Hepatocyte (in vitro differentiated cells): ENCODE results near the gene IL1RAPL1. TPM values are rescaled to one million over a fixed set of nuclear protein-coding genes. Genes with fewer than 3 reads are reported as not detected.

Experiments
- DNase-seq: peaks from one replicate; pipeline ENCODE4 v3.0.0-alpha.2; 2016; ENCODE audit warnings: low spot score
- H2AFZ ChIP-seq: fragments of 200-600 bp; sonication (generic); 2 replicates; pipeline ENCODE4 v1.6.0; 2016; ENCODE audit warnings: antibody characterized with exemption, mild to moderate bottlenecking
- H3K27ac ChIP-seq: fragments of 200-600 bp; sonication (generic); 2 replicates; pipeline ENCODE4 v1.5.1; 2016; ENCODE audit warnings: mild to moderate bottlenecking
- H3K27me3 ChIP-seq: fragments of 200-600 bp; sonication (generic); 2 replicates; pipeline ENCODE4 v1.6.1; 2016
- H3K36me3 ChIP-seq: fragments of 200-600 bp; sonication (generic); replicated peaks from 2 replicates; pipeline ENCODE4 v1.5.1; 2016; ENCODE audit warnings: low read depth; ENCODE audit not compliant: insufficient read depth
- H3K4me1 ChIP-seq: fragments of 200-600 bp; sonication (generic); 2 replicates; pipeline ENCODE4 v1.5.1; 2016; ENCODE audit warnings: mild to moderate bottlenecking, moderate library complexity; ENCODE audit not compliant: insufficient read depth
- H3K4me2 ChIP-seq: fragments of 200-600 bp; sonication (generic); 2 replicates; pipeline ENCODE4 v1.6.0; 2016
- H3K4me3 ChIP-seq: fragments of 200-600 bp; sonication (generic); 2 replicates; pipeline ENCODE4 v1.5.1; 2016; ENCODE audit warnings: mild to moderate bottlenecking
- H3K79me2 ChIP-seq: fragments of 200-600 bp; sonication (generic); 2 replicates; pipeline ENCODE4 v1.6.0; 2017; ENCODE audit warnings: mild to moderate bottlenecking
- H3K9me2 ChIP-seq: fragments of 200-600 bp; sonication (generic); replicated peaks from 2 replicates; pipeline ENCODE4 v1.6.0; 2017; ENCODE audit warnings: mild to moderate bottlenecking; ENCODE audit not compliant: insufficient read depth
- H3K9me3 ChIP-seq: fragments of 200-600 bp; sonication (generic); 2 replicates; pipeline ENCODE4 v1.5.1; 2016; ENCODE audit warnings: low read depth, mild to moderate bottlenecking
- H4K20me1 ChIP-seq: fragments of 200-600 bp; sonication (generic); 2 replicates; pipeline ENCODE4 v1.6.0; 2016; ENCODE audit warnings: mild to moderate bottlenecking; ENCODE audit not compliant: insufficient read depth, poor library complexity, severe bottlenecking
- EZH2 ChIP-seq: fragments of 200-600 bp; sonication (generic); IDR thresholded peaks from 2 replicates; pipeline ENCODE4 v1.6.1; 2016; ENCODE audit warnings: antibody characterized with exemption, mild to moderate bottlenecking, borderline replicate concordance
- EZH2phosphoT487 ChIP-seq: fragments of 200-600 bp; sonication (generic); IDR thresholded peaks from one replicate; pipeline ENCODE4 v1.6.1; 2018; ENCODE audit warnings: antibody characterized with exemption, mild to moderate bottlenecking, low read depth, moderate library complexity; ENCODE audit not compliant: unreplicated experiment, severe bottlenecking
- WGBS: methylation state at CpG from one replicate; pipeline ENCODE4 v1.1.6; 2016; ENCODE audit warnings: low lambda C conversion rate; ENCODE audit errors: missing lambda C conversion rate; 5-methylcytosine and 5-hydroxymethylcytosine counted together
- polyA plus RNA-seq: library from polyadenylated mRNA; unstranded; fragments of >200 nt; fragmentation: Nextera tagmentation; extraction: Ambion mirVana; gene quantifications from 2 replicates; pipeline ENCODE4 v1.2.1, GENCODE V29; 2016
- total RNA-seq: library from RNA; depleted of rRNA; stranded (reverse); fragments of >200 nt; gene quantifications from 2 replicates; pipeline ENCODE4 v1.2.3, GENCODE V29; 2014
- TF ChIP-seq, protein P1 (sequence below): fragments of 200-600 bp; sonication (generic); IDR thresholded peaks from 2 replicates; pipeline ENCODE4 v1.5.1; 2016; ENCODE audit warnings: antibody characterized with exemption, mild to moderate bottlenecking; ENCODE audit not compliant: poor library complexity

Gene IL1RAPL1
- total and polyA plus RNA-seq, 2 experiments from 2014 or later = 0.89 to 2.7 TPM

DNA sequence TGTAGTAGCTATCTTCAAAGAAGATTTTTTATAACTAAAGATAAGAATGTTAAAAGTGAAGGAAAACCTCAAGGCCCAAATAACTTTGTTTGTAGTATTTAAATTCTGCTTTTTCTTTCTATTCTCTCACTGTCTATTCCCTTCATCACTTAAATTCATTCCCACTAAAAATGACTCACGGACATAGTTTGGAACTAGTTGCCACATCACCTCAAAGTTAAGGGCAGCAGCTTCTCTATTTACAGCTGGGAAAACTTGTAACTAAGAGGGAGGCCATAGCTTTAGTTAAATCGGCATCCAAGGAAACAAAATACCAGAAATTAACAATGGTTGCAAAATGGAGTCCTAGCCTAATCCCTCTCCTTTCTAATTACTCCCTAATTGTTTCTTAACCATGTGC is 1302.8 kb downstream of the IL1RAPL1 start:
- TF ChIP-seq, protein P1, sequence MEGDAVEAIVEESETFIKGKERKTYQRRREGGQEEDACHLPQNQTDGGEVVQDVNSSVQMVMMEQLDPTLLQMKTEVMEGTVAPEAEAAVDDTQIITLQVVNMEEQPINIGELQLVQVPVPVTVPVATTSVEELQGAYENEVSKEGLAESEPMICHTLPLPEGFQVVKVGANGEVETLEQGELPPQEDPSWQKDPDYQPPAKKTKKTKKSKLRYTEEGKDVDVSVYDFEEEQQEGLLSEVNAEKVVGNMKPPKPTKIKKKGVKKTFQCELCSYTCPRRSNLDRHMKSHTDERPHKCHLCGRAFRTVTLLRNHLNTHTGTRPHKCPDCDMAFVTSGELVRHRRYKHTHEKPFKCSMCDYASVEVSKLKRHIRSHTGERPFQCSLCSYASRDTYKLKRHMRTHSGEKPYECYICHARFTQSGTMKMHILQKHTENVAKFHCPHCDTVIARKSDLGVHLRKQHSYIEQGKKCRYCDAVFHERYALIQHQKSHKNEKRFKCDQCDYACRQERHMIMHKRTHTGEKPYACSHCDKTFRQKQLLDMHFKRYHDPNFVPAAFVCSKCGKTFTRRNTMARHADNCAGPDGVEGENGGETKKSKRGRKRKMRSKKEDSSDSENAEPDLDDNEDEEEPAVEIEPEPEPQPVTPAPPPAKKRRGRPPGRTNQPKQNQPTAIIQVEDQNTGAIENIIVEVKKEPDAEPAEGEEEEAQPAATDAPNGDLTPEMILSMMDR = no peak
- TF ChIP-seq EZH2phosphoT487 (no peak), EZH2 (no peak)

DNA sequence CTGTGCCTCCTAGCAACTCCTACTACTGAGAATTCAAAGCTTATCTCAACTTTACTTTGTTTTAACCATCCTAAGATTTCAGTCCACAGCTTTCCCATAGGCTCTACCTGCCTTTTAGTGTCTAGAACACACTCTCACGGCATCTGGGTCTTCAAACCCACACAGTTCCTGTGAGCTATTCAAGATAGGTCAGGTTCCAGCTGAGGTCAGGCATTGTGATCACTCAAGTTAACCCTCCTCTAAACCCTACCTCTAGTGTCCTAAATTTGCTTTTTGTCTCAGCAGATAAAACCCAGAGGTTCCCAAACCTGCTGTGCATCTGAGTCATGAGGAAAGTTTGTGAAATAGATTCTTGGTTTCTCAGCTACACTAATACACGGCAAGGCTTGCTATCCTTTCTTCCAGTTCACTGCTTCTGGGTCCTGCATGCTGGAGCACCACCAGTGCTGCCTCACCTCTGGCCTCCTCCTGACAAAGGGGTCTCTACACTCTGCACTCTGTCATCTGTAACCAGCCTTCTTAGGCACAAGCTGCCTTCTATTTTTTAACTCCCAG is 1303.5 kb downstream of the IL1RAPL1 start:
- H3K79me2 ChIP-seq = no peaks in the 10 kb centered on the region
- no peaks in the 10 kb centered on the region for H3K9me3 ChIP-seq
- no peak overlapping the region for H3K4me2 ChIP-seq
- no peaks in the 10 kb centered on the region for H3K9me2 ChIP-seq
- TF ChIP-seq EZH2 = no peak
- TF ChIP-seq EZH2phosphoT487 = no peak
- TF ChIP-seq, protein P1 = no peak
- no peaks in the 10 kb centered on the region for H4K20me1 ChIP-seq
- no peaks in the 10 kb centered on the region for H3K4me1 ChIP-seq
- H2AFZ ChIP-seq = no peak overlapping the region
- H3K27ac ChIP-seq = no peak overlapping the region
- H3K27me3 ChIP-seq = no peaks in the 10 kb centered on the region
- no peak overlapping the region for H3K4me3 ChIP-seq
- 74% methylated on average over 2 of the region's 2 CpGs for WGBS
- no peak for DNase-seq
- H3K36me3 ChIP-seq = no peaks in the 10 kb centered on the region

More for the DNA sequence above, 1302.8 kb downstream of the IL1RAPL1 start:
- H3K9me2 ChIP-seq = no peaks in the 10 kb centered on the region
- H2AFZ ChIP-seq = no peak overlapping the region
- H3K27ac ChIP-seq = no peak overlapping the region
- no peaks in the 10 kb centered on the region for H3K9me3 ChIP-seq
- H3K4me3 ChIP-seq = no peak overlapping the region
- no peaks in the 10 kb centered on the region for H3K27me3 ChIP-seq
- H3K79me2 ChIP-seq = no peaks in the 10 kb centered on the region
- H4K20me1 ChIP-seq = no peaks in the 10 kb centered on the region
- DNase-seq = no peak
- H3K36me3 ChIP-seq = no peaks in the 10 kb centered on the region
- H3K4me2 ChIP-seq = no peak overlapping the region
- WGBS = 75% methylated on average over 2 of the region's 2 CpGs
- H3K4me1 ChIP-seq = no peaks in the 10 kb centered on the region

- Histone ChIP-seq H3K9me2 (no peaks in the 10 kb centered on the region), H2AFZ (no peak overlapping the region), H3K4me2 (no peak overlapping the region), H3K27me3 (no peaks in the 10 kb centered on the region), H3K9me3 (no peaks in the 10 kb centered on the region), H3K4me1 (no peaks in the 10 kb centered on the region), H4K20me1 (no peaks in the 10 kb centered on the region), H3K4me3 (no peak overlapping the region), H3K36me3 (no peaks in the 10 kb centered on the region), H3K79me2 (no peaks in the 10 kb centered on the region), H3K27ac (no peak overlapping the region)
- DNase-seq = no peak
- TF ChIP-seq EZH2 (no peak), EZH2phosphoT487 (no peak)
- TF ChIP-seq, protein P1 = no peak
- WGBS = 64% methylated on average over 3 of the region's 3 CpGs
These were observed 1314.8 kb downstream of the IL1RAPL1 start for GRCh38 chrX:29902004-29902403.

GRCh38 chrX:29903360-29903759 is 1316.1 kb downstream of the IL1RAPL1 start:
- H3K36me3 ChIP-seq = no peaks in the 10 kb centered on the region
- H3K9me3 ChIP-seq = no peaks in the 10 kb centered on the region
- H2AFZ ChIP-seq = no peak overlapping the region
- no peaks in the 10 kb centered on the region for H3K4me1 ChIP-seq
- DNase-seq = no peak
- no peak overlapping the region for H3K4me3 ChIP-seq
- no peaks in the 10 kb centered on the region for H4K20me1 ChIP-seq
- H3K4me2 ChIP-seq = no peak overlapping the region
- no peak for TF ChIP-seq EZH2phosphoT487
- TF ChIP-seq, protein P1 = peak; percentile 47
- no peaks in the 10 kb centered on the region for H3K9me2 ChIP-seq
- no peak overlapping the region for H3K27ac ChIP-seq
- no peaks in the 10 kb centered on the region for H3K79me2 ChIP-seq
- no peaks in the 10 kb centered on the region for H3K27me3 ChIP-seq
